GM18867 (cell line): ENCODE measurements around the gene POLL.
A peak's percentile ranks its signal among the peaks of the same experiment; 100 is the strongest.

Experiments used
- ATAC-seq: cut with Tn5 transposase; IDR thresholded peaks from one replicate; pipeline ENCODE4 v1.9.1; 2021; ENCODE audit warnings: mild to moderate bottlenecking, moderate library complexity; ENCODE audit not compliant: unreplicated experiment

POLL gene

DNA sequence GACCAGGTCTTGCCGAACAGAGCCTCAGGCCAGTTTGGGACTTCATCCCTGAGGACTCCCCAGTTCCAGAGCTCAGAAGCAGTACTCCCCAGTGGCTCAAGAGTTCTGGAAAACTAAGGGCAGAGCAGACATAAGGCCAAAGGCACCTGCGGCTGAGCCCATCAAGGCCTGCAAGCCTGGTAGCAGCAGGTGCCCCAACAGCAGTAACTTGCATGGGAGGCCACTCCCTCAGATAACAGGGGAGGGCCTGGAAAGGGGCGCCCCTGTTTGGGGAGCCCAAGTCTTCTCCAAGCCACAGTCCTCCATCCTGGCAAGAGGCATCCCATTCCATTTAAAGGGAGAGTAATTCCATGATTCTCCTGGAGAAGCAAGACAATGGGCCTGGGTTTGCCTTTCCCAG, 13.0 kb downstream of the POLL start:
- ATAC-seq: no peak

DNA sequence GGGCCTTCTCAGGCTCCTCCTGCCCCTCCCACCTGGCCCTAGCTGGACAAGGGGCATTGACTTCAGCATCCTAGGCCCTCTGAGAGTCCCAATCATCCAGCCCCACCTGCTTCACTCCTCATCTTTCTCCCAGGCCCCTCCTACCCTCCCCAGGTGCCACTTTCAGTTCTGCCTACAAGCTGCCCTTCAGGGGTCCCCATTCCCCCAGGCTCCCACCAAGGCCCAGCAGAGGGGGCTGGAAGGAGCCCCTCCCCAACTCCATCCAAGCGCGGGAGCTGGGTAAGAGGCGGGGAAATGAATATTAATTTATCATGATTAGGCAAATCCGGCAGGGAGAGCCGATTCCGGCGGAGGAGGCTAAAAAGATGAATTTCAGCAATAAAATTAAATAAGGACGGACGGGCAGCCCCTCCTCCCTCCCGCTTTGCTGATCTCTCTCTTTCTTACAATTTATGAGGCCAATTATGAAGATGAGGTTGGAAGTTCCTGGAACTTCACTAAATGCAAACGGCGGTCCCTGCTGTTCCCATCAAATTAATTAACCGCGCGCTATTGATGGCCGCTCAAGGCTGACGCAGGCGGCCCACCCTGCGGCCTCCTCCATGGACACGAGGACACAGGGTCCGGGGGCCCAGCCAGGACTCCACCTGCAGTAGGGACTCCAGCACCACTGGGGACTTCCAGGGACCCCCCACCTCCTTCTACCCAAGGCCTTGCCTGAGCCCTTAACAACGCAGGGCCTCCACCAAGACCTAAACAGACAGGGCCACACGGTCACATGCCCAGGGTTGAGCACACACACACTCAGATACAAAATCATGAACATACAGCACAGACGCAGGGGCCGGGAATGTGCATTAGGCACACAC, 13.9 kb downstream of the POLL start:
- no peak for ATAC-seq

DNA sequence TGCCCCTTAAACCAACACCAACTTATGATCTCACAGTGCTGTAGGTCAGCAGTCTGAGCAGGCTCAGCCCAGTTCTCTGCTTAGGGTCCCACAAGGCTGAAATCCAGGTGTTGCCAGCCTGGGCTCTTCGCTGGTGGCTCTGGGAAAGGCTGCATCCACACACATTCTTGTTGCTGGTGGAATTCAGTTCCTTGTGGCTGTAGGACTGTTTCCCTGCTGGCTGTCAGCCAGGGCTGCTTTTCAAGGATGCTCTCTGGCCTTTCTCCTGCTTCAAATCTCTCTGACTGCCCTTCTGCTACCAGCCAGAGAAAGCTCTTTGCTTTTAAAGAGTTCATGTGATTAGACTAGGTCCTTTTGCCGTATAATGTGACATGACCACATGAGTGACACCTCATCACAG, 15.3 kb downstream of the POLL start:
- no peak for ATAC-seq

DNA sequence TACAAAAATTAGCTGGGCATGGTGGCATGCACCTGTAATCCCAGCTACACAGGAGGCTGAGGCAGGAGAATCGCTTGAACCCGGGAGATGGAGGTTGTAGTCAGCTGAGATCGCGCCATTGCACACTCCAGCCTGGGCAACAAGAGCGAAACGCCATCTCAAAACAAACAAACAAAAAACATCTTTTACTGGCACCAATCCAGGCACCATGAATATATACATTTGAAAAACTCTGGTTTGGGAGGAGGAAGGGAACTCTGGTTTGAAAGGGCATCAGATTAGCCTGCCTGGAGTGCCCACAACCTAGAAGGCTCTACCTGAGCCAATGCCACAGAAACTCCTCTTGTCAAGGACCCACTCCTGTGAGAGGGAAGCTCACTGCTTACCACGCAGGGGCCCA, 15.9 kb downstream of the POLL start:
- ATAC-seq: no peak

DNA sequence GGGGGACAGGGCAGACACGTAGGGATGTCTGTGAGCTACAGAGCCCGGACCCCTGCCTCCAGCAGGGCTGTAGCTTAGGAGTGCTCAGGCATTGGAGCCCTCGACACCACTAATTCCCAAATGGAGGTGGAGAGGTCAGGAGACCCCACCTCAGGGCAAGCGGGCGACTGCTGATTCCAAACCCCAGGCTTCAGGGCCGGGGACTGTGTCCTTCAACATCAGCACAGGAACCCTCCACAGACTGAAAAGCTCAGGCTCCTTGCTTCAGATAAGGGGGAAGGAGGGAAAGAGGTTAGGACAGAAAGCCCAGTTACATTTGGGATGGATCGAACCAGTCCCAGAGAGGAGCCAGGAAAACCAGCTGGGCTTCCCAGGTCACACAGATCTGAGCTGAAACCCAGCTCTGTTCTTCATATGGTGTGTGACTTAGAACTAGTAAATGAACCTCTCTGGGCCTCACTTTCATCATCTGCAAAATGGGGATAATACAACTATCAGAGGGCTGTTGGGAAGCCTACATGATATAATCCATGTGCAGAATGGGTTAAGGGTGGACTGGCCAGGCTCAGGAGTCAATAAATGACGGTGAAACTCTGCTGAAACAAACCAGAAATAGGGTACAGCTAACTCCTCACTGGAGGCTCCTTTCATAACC, 16.7 kb downstream of the POLL start:
- no peak for ATAC-seq

DNA sequence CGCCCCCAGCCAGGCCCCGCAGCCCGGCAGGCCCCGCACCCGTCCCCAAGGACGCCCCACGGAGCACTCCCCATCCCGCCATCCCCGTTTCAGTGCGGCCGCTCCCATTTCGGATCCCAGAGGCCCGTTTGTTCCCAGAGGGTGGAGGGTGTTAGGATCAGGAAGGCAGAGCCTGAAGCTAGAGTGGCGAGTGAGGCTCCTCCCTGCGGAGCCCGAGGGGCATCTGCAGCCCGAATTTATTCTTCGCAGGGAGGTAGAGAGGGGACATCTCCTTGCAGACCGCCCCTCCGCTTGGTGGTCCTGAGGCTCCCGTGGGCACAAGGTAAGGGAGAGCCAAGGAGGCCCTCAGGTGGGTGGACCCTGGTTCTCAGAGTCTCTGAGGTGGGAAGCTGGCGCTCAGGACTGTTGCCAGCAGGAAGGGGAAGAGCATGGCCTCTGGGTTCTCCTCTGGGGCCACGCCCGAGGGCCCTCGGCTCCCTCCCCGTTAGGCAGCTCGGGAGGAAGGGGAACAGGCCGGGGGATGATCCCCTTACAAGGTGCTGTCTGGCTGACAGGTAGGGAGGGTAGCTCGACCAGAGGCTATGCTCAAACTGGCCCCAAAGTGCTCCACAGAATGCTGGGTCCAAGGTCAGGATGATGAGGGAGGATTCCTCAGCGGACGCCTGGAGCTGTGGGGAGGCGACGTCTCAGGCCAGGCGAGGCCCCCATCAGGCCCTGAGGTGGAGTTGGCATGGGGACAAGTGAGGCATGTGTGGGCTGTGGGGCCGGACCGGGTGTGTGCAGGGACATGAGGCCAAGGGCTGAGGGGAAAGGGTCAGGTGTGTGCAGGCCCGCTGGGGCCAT, 17.4 kb downstream of the POLL start:
- peak; percentile 15 for ATAC-seq

DNA sequence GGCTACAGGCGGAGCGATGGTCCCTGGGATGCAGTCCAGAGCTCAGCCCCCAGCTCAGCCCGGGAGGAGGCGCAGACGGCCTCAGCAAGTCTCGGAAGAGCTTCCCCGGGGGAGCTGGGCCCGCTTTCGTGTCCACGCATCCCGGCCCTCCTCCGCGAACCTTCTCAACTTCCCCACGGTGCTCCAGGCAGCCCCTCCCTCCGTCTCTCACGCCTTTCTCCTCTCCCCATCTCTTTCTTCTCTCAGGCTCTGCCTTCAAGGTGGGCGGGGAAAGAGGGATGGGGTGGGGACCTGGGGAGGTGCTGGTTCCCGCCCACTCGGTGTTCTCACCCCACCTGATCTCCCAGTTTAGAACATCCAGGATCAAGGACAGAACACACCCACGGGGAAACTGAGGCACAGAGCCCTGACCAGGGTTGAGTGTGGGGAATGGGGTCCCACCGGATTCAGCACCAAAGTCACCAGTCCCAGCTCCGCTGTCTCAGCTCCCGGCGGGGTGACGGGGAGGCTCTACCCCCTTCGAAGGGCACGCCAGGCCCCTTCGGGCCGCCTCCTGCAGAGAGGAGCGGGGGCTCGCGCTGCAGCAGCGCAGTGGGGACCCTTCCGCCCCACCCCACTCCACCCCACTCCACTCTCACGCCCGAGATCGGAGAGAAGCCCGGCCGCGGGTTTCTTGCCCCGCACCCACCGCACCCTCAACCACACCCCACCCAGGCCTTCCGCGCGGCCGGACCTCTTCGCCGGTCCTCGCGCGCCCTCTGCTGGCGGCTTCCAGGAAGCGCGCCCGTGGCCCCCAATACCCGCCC, 18.2 kb downstream of the POLL start:
- ATAC-seq: peak; percentile 73

DNA sequence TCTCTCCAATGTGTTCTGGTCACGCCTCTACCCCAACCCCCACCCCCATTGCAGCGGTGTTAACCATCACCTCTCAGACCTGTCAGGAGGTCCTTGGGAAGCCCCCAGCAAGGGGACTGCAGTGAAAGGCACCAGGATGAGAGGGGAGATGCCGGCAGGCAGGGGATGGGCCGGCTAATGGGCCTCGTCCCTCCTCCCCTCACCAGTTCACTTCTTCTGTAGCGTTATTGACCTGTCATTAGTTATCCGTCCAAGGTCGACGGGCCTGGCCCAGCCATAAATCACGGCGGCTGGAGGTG, 18.8 kb downstream of the POLL start:
- ATAC-seq: no peak

DNA sequence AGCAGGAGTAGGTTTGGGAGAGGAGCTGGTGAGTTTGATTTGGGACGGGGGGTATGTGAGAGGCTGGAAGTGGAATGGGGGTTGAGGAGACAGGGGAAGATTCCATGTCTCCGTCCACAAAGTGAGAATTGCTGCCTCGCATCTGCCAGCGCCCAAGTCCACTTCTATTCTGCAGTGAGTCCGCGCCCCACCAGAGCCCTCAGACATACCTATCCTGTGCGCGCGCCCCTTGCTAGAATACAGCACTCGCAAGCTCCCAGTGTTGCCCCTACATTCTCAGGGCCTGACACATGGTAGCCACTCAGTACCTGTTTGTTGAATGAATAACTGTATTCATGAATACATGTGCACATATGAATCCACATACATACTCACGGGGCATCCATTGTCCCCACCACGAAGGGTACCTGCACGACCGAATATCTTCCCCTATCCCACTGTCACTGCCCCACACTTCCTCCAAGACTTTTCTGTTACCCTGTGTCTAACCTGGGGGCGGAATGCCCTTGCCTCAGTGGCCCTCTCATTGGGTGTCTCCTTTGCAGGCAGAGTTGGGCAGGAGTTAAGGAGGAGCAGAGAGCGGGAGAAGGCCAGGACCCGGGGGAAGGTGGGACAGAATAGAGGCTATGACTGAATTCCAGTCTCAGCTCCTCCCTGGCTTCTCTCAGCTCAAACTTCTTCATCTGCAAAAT, 19.9 kb downstream of the POLL start:
- no peak for ATAC-seq

DNA sequence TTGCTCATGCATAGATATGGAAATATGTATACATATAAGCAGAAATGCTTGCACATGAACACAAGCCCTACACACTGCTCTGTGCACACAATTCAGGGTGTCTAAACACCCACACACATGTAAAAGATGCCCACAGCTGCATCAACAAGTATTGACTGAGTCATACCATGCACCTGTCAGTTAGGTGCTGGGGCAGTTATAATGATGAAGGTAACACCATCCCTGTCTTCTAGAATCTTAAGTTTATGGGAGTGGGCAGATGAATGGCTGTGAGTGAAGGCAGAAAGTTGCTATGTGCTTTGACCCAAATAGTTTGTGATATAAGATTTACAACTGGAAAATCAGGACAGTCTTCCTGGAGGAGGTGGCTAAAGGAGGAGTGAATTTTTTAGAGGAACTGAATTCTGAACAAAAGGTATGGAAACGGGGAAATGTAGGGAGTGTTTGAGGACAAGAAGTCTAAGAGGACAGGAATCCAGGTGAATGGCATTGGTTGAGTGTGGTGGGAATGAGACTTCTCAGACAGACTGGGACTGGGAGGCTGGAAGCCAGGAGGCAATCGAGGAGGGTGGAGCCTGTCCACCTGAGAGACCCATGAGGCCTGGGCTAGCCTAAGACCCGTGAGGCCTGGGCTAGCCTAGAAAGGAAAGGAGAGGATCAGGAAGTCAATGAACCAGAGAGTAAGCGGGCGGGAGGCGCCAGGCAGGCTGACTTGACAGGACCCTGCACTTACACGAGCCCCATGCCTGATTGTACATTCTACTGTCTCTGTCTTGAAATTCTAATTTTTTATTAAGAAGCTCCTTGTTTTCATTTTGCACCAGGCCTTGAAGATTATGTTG, 20.7 kb downstream of the POLL start:
- ATAC-seq: no peak

DNA sequence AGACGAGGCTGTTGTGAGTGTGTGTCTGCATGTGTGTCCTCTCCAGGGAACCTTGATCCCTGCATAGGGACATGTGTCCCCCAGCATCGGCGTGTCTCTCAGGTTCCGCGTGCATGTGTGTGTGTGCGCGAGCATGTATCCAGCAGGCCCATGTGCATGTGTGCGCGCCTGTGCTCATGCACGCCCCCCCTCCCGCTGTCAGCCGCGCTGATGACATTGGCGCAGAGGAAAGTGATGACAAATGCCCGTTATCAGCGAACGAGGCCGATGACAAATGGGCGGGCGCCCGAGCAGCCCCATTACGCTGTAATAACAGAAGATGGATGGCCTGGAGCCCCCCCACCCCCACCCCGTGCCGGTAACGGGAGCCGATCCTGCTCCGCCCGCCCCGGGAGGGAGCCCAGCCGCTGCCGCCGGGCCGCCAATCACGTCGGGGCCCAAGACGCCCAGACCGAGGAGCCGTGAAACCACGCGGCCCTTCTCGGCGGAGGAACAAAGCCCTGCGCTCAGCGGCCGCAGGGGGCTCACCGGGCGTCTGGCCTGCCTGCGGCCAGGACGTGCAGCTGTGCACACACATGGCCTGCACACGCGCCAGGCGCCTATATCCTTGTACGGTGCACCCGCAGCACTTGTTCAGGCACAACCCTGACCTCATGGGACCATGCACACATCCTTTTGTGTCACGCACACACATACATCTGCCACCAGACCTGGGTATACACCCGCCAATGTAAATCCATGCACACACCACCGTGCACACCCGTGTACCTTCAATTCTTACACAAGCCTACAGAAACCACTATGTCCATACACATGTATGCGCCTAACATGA, 21.5 kb downstream of the POLL start:
- ATAC-seq: no peak

DNA sequence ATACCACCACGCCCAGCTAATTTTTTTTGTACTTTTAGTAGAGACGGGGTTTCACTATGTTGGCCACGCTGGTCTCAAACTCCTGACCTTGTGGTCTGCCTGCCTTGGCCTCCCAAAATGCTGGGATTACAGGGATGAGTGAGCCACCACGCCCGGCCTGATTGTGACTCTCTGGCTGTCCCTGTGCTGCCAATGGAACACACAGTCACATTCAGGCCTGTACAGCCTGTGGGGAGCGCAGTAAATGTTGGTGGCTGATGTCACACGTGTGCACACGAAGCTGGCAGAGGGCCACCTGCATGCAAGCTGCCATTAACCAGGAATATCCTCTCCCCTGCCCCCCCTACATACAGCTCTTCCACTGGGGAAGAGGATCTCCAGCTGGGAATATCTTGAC, 22.1 kb downstream of the POLL start:
- no peak for ATAC-seq

DNA sequence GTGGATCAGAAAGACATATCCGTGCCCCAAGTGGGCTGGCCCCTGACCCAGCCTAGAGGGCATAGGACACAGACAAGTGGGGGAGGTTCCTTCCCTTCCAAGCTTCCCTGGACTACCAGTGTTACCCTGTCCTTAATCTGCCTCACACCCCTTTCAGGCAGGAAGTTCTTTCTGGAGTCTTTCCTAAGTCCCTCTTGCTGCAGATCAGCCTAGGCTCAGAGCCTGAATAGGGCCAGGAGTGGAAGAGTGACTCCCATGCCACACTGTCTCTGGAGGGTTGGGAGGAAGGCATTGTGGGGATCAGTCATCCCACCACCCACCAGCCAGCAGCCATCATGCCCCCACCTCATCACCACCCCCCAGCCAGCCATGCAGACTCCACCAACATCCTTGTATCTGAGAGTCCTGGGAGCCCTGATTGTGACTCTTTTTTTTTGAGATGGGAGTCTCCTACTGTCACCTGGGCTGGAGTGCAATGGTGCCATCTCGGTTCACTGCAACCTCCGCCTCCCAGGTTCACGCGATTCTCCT, 22.6 kb downstream of the POLL start:
- no peak for ATAC-seq

DNA sequence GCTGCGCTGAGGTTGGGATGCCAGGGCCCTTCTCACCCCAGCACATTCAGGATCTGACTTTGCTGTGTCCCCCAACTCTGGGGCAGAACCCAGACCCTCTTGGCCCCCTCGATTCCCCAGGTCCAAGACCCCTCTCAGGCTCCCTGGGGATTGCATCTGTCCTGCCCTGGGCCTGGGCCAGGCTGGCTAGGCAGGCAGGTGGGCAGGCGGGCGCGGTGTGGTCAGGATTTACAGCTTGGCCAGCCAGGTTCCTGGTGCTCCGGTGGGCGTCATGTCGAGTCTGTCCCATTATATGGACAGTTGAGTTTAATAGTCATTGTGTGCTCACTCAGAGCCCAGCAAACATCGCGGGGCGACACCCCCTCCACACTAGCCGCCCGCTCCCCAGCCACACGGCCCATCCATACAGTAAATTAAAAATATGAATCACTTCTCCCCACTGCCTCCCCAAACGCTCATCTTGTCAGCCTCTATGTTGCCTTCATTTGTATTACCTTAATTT, 23.5 kb downstream of the POLL start:
- ATAC-seq: no peak

DNA sequence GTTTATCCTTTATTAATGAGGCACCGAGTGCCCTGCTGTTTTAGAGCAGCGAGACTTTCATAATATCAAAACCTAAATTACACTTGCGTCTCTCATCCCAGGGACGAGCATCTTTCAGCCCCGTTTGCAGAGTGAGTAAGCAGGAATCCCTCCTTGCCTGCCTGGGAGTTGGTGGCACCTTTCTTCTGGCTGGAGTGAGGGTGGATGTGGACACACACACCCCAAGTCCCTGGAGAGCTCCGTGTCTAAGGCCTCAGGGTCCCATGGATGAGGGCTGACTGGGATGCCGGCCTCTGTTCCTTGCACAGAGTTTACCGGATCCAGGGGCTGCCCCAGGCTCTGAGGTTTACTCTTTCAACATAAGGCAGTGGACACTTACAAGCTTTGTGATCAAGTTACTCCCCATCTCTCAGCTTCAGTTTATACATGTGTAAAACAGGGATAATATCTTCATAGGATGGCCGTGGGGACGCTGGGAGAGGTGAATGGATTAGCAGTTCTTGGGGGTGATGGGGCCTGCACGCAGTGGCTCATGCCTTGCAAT, 24.5 kb downstream of the POLL start:
- ATAC-seq: no peak

DNA sequence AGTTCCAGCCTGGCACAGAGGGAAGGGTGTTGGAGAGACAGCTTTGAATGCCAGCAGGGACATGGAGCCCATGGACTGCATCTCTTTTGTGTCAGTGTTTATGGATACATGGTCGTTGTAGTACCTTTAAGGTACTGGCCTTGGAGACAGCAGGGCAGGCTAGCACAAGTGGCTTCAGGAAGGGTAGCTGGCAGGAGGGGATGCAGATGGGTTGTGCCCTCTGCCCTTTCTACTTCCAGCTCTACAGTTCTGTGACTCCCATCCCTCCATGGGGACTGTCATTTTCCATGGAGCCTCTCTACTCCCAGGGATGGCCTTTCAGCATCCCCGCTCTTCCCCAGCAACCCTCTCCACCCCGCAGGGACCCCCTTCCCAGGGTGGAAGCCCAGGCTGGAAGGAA, 25.1 kb downstream of the POLL start:
- ATAC-seq: no peak

DNA sequence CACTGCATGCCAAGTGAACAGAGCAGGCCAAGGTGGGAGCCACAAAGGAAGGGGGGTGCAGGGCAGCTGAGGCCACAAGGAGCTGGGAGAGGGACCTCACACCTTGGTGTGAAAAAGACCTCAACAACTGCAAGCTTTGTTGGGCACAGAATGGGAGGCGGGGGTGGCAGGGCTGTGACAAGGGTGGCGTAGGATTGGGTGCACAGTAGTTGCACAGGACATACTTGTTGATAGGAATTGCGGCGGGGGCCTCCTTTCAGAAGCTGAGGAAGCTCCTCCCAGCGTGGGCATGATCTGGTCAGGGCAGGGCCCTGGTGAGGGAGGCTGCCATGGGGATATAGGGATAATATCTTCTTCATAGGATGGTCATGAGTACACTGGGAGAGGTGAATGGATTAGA, 25.8 kb downstream of the POLL start:
- ATAC-seq: no peak
